T47D (cell line): ENCODE measurements around the gene APLNR.

Source experiments
- DNase-seq, 2 experiments: peaks; one replicate each; pipeline versions ENCODE4 v3.0.0 to v3.0.0-alpha.2; 2011 to 2012; ENCODE audit warnings: low read depth in 1 of 2, low spot score in 1 of 2
- JUND ChIP-seq: IDR thresholded peaks from 2 replicates; pipeline ENCODE4 v1.6.1; 2012; ENCODE audit warnings: low read depth
- in situ Hi-C: cut with HindIII; loops from 2 replicates; pipeline ENCODE4 v1.10.0; 2016; ENCODE audit warnings: low sequenced_read_pairs, low pct_unique_long_range_greater_than_20kb

APLNR gene

GRCh38 chr11:57202281-57202680, 34.8 kb downstream of the APLNR start:
- DNase-seq, result no peak
- in situ Hi-C loops, result no loop called here
- no peak for TF ChIP-seq JUND

- no peak for TF ChIP-seq JUND
- in situ Hi-C loops, result no loop called here
- no peak for DNase-seq
Observed at GRCh38 chr11:57200917-57201316, 36.1 kb downstream of the APLNR start.

GRCh38 chr11:57199330-57199729, 37.7 kb downstream of the APLNR start:
- in situ Hi-C loops, result no loop called here
- no peak for DNase-seq
- no peak for TF ChIP-seq JUND

- in situ Hi-C loops, result no loop called here
- DNase-seq, result no peak
- TF ChIP-seq JUND, result no peak
Observed at GRCh38 chr11:57197762-57198161, 39.3 kb downstream of the APLNR start.

GRCh38 chr11:57196596-57196995, 40.5 kb downstream of the APLNR start:
- DNase-seq, result no peak
- in situ Hi-C loops, result no loop called here
- TF ChIP-seq JUND, result no peak

- no peak for TF ChIP-seq JUND
- in situ Hi-C loops, result no loop called here
- DNase-seq, result no peak
Observed at GRCh38 chr11:57192316-57192715, 44.7 kb downstream of the APLNR start.

- TF ChIP-seq JUND, result no peak
- no peak for DNase-seq
- in situ Hi-C loops, result no loop called here
Observed at GRCh38 chr11:57191311-57192219, 45.5 kb downstream of the APLNR start.

GRCh38 chr11:57190548-57190947, 46.5 kb downstream of the APLNR start:
- in situ Hi-C loops, result no loop called here
- no peak for TF ChIP-seq JUND
- no peak for DNase-seq
